Esophagus muscularis mucosa (tissue), 3 donors: ENCODE measurements around the gene SMTN.

ENCODE experiments used
- CTCF ChIP-seq, 3 experiments: fragments of 200-600 bp in 2 of 3; fragments of 450-650 bp in 1 of 3; sonication (generic) in 2 of 3; IDR thresholded peaks; one replicate each; pipeline ENCODE4 v1.5.1; 2017 to 2019; ENCODE audit warnings: antibody characterized with exemption in 3 of 3, mild to moderate bottlenecking in 2 of 3, moderate library complexity in 1 of 3
- POLR2AphosphoS5 ChIP-seq, 2 donors: sonication (generic); formaldehyde crosslinking; IDR thresholded peaks; one replicate each; pipeline ENCODE4 v1.6.1; 2017; ENCODE audit warnings: antibody characterized with exemption in 2 of 2

GRCh38 chr22:31055635-31056159 is 25.4 kb upstream of the SMTN start:
- TF ChIP-seq POLR2AphosphoS5 (IDR thresholded peaks at IDR 0.05) (peak; percentile 92 to 98), CTCF (IDR thresholded peaks at IDR 0.05) (no peak)
